GM21825 (cell line): ENCODE measurements around the gene AGAP3.

ENCODE experiments used
- ATAC-seq: cut with Tn5 transposase; IDR thresholded peaks from one replicate; pipeline ENCODE4 v1.9.1; 2021; ENCODE audit warnings: mild to moderate bottlenecking, moderate library complexity; ENCODE audit not compliant: unreplicated experiment

The AGAP3 gene

DNA sequence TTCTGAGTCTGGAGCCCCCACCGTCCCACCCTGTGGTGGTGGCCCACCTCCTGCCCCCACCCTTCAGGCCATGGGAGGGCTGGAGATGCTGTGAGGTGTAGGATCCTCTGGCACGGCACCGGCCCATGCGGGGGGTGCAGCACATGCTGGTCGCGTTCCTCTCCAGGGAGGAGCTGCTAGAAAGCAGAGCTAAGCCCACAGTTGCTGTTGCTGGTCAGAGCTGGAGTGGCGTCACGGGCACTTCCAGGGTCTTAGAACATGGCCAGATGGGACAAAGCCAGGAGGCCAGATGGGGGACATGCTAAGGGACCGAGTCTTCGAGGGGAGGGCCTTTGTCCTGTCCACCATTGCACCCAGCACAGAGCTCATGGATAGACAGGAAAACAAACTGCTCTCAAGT is 21.6 kb downstream of the AGAP3 start:
- no peak for ATAC-seq

DNA sequence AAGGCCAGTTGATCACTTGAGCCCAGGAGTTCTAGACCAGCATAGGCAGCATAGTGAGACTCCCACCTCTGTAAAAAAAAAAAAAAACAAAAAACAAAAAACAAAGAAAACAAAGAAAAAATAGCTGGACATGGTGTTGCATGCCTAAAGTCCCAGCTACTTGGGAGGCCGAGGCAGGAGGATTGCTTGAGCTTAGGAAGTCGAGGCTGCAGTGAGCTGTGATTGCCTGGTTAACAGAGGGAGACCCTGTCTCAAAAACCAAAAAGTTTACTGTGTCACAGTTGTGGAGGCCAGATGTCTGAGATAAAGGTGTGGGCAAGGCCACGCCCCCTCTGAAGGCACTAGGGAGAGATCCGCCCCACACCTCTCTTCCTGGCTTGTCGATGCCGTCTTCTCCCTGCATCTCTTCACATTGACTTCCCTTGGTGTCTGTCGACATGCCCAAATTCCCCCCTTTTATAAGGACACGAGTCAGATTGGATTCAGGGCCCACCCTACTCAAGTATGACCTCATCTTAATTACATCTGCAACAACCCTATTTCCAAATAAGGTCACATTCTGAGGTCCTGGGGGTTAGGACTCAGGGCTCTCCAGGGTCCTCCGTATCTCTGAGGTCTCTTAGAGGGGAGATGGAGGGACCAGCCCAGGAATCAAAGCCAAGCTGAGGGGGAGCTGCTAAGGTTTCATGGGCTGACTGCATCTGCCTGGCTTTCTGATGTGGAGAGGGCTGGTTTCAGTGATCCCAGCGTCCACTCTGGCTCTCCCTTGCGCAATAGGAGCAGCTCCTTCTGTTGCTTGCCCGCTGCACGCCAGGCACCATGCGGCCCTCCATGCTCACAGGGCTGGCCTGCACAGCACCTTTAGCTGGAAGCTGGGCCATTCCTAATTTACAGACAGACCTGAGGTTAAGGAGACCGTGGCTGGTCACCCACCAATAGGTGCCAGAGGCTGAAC is 23.1 kb downstream of the AGAP3 start:
- ATAC-seq, result no peak

DNA sequence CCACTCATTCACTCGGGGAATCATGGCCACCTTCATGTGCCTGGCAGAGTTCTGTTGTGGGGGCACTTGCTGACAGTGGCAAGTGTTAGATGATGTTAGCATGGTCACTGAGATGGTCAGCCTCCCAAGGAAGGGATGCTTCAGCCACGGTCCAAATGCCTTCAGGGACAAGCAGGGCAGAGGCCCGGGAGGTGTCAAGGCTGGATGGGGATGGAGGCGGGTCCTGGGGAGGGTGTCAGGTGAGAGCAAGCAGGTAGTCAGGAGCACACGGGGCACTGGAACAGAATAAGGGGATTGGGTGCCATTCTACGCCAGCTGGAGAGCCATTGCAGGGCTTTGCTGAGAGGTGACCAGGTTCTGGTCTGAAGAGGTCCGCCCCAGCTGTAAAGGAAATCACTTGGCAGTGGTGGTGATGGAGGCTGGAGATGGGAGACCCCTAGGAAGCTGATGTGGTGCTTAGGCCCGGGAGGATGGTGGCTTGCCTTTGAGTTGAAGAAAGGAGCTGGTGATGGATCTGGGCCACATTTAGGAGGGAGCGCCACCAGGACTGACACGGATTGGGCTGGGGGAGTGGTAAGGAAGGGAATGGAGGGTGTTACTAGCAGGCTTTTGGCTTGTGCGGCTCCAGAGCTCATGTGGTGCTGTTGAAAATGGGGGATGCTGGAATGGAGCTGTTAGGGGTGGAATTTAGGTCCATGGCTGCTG is 24.1 kb downstream of the AGAP3 start:
- no peak for ATAC-seq

DNA sequence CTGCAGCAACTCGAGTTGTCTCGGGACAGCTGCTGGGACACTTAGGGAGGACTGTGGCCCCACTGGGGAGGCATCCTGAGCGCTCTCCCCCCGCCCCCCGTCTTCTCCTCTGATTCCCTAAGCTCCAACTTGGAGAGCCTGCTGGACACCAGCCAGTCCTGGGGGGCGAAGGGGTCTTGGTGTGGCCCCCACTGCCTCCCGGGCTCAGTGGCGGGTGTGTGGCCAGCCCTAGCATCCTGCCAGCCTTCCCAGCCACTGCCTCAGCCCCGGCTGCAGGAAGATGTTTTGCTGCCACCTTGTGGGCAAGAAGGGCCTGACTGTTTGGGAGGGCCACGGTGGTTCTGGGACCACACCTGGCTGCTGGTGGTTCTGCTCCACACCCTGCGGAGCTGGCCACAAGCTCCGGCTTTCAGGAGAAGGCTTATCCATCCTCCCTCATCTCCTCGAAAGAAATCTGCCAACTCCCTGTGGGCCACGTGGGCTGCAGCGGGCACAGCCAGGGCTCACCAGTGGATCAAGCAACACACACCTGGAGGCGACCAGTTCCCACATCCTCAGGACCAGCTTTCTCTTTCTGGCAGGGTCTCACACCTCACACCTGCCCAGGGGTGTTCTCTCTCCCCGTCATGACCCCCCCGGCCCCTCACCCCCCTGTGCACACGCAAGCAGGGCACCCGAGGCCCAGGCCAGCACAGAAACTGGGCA is 24.8 kb downstream of the AGAP3 start:
- ATAC-seq, result peak; percentile 79

DNA sequence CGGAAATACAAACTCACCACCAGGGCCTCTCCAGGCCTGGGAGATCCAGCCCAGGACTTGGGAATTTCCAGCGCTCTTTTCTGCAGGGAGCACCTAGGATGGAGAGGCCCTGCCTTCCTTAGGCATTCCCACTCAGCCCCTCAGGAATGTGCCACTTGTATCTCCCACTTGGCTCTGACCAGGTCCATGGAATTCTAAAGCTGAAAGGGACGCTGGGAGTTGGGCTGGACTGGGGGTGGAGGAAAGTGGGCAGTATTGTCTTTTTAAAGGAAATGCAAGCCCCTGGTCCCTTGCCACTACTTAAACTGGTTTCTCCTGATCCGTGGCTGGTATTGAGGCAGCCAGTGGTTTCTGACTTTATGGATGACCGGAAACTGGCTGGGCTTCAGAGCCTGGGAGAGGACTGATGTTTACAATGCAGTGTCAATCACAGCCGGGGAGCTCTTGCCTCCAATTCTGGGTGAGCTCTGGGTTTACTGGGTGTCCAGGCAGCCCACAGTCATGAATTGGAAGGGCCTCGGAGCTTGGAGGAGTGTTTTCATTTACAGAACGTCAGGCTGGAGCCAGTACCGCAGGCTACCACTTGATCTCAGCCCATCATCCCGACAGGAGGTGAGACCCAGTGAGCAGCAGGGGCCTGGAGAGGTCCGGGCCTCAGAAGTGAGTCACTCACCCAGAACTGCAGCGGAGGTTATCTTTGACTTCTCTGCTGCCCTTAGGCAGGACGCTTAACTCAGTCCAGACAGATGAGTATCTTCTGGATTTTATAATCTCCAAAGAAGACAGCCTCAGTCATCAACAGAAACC is 27.3 kb downstream of the AGAP3 start:
- ATAC-seq, result no peak

DNA sequence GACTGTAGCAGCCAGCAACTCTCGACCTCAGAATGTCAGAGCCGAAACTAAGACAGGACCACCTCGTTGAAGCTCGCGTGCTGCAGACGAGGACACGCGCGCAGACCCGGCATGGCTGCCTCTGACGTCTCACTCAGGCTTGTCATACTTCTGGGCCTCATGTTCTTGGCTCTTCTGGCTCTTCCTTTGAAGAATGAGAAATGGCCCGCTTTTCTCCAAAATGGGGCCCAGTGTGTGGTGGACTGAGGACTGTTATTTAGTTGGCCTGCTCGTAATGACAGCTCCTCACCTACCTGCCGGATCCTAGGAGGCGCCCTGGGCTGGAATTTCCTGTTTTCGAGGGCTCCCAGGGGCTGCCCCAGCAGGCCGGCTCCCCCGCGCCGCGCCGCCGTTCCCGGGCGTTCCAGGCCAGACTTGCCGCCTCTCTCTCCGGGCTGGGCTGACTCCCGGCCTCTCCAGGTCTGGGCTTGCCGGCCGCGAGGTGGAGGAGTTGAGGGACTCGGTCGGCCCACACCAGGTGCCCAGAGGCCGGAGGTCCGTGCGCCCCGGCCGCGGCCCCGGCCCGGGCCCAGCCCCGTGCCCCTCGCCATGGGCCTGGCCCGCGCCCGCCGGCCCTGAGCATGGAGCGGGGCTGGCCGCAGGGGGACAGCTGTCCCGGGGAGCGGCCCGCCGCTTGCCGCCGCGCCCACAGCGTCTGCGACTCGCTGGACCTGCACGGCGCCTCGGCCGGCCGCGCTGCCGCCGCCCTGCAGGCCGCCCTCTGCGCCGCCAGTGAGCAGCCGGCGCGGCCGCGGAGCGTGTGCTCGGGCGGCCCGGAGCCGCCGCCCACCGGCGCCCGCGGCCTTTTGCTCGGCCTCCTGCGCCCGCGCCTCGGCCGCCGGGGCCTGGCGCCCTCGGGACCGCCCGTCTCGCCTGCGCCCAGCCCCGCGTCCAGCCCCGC is 28.1 kb downstream of the AGAP3 start:
- ATAC-seq, result no peak

DNA sequence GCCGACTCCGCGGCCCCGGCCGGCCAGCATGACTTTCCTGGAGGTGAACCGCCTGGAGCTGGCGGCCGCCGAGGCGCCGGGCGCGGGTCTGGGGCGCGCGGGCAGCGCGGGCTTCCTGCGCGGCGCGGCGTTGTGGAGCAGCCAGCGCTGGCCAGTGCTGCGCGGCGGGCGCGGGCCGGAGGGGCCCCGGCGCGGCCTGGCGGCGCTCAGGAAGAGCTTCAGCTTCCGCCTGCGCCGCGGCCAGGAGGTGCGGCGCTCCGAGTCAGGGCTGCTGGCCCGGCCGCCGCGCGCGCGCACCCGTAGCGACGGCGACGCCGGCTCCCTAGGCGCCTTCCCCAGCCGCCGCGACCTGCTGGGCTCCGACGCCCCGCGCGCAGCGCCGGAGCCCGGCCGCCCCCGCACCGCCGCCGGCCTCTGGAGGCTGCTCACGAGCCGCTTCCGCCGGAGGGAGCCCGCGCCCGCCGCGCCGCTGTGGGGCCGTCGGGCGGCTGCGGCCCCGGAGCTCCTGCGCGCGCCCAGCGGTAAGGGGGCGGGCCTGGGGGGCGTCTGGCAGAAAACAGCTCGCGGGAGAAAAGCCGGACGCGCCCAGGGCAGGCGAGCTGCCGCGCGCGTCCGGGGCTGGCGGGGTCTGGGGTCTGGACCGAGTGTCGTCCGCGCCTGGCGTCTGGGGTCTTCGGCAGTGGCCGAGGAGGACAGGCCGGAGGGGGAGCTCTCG is 29.0 kb downstream of the AGAP3 start:
- no peak for ATAC-seq

DNA sequence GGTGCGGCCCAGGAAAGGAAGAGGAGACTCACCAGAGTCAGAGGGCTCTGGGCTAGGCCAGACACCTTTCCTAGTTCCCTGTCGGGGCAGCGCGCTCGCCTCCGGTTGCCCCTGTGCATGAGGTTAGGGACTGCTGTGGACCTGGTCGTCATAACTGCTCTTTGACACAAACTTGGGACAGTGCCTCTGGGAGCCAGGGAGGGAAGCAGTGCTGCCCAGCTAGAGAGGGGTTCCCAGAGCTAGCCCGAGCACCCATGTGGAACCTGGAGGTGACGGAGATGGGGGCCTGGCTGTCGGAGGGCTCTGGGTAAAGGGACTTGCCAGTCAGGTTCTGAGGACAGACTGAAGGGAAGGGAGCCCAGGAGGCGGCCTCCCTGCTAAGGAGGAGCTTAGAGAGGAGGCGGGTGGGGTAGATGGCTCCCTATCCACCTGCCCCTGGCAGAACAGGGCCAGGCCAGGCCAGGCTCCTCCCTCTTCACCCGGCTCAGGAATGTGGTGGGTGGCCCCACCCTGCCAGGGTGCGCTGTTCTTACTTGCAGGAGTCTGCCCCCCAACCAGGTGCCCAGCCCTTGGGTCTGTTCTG is 29.7 kb downstream of the AGAP3 start:
- no peak for ATAC-seq

DNA sequence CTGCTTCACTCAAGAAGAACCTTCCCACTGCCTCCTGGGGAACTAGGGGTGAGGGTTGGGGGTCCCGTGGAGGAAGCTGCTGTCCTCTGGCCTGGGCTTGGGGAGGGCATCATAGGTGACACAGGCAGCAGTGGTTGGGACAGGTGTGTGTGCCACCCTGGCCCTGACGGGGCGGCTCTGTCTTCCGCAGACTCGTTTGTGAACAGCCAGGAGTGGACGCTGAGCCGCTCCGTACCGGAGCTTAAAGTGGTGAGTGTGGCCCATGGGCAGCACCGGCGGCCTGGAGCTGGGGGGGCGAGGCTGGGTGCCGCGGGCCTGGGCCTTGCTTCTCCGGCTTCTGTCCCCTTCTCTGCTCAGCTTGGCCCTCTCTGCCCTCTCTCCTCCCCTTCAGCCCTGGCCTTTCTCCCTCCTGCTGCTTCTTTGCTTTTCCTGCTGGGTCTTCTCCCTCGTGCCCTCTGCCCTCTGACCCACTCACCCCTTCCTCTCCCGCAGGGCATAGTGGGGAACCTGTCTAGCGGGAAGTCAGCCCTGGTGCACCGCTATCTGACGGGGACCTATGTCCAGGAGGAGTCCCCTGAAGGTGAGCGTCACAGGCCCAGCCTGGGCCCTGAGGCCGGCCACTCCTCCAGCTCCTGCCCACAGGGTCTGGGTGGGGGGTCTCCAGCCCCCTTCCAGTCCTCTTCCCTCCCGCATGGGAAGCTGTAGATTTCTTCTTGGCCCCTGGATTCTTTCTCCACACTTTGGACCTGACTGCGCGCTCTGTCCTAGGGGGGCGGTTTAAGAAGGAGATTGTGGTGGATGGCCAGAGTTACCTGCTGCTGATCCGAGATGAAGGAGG is 30.5 kb downstream of the AGAP3 start:
- no peak for ATAC-seq

DNA sequence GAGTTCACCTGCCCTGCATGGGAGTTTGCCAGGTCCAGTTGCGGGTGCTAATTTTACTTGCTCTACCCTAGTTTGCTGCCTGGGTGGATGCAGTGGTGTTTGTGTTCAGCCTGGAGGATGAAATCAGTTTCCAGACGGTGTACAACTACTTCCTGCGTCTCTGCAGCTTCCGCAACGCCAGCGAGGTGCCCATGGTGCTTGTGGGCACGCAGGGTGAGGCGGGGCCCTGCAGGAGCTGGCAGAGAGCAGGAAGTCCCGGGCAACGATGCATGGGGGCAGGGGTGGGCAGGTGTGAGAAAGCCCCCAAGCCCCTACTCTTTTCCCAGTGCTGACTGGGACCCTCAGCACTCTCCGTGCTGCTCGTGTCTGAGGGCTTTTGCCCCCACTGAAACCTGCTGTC is 31.3 kb downstream of the AGAP3 start:
- ATAC-seq, result no peak

DNA sequence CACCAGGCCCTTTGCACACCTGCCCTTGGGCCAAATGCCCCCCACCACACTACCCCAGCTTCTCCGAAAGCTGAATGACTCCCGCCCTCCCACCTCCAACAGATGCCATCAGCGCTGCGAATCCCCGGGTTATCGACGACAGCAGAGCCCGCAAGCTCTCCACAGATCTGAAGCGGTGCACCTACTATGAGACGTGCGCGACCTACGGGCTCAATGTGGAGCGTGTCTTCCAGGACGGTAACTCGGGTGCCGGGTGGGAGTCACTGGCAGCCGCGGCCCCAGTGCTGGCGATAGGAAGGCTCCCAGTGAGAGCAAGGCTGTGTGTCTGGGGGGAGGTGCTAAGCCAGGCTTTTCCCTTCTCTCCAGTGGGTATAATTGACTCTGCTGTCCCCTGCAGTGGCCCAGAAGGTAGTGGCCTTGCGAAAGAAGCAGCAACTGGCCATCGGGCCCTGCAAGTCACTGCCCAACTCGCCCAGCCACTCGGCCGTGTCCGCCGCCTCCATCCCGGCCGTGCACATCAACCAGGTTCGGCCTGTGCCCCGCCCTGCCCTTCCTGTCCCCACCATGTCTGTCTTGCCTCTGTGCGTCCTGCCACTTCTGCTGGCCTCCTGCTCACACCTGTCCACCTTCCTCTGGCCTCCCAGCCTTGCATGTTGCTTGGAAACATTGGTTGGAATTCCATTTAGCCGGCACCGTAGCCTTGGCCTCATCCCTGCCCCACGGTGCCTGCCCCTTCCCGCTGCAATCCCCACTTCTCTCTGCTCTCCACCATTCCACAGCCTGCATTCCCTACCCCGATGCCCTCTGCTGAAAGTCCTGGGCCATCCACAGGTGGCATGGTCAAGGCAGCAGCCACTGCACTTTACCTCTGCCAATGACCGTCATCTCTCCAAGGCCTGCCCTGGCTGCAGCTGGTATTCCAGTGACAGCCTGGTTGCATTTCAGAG is 32.1 kb downstream of the AGAP3 start:
- ATAC-seq, result no peak

DNA sequence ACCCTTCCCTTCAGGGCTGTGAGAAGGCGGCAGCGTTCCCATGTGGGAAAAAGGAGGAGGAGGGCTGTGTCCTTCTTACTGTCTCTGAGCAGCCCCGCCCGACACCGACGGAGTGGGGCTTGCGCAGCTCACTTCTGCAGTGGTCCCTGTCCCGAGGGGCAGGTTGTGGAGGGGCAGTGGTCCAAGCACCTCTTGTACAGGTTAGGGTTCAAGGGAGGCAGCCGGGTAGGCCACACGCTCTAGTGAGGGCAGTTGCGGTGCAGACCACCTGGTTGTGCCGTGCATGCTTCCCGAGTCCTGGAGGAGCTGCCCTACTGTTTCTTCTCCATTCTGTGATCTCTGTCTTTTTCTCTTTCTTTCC is 32.8 kb downstream of the AGAP3 start:
- no peak for ATAC-seq

DNA sequence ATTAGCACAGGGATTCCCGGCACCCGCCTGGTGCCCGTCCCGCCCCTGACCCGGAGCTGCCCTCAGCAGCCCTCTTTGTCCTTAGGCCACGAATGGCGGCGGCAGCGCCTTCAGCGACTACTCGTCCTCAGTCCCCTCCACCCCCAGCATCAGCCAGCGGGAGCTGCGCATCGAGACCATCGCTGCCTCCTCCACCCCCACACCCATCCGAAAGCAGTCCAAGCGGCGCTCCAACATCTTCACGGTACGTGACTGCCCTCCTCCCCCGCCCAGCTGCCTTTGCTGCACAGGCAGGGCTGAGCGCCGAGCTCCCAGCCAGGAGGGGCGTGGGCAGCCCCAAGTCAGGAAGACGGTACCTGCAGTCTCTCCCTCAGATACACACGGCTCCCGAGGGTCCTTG is 33.6 kb downstream of the AGAP3 start:
- ATAC-seq, result no peak

DNA sequence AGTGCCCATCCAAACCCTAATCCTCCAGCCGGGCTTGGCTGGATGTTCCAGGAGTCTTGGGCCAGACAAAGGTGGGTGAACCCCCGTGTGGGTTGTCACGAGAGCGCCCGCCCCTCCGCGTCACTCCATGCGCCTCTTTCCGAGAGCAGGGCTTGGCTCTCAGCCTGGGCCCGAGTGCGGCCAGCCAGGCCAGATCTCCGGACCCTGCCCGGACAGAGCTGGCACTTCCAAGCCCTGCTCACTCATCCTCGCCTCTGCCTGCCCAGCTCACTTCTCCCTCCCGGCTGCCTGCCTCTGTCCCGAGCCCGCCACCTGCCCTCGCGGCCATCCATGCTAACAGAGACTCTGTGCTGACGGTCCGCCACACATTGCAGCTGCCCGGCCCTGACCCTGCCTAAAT is 34.6 kb downstream of the AGAP3 start:
- no peak for ATAC-seq

DNA sequence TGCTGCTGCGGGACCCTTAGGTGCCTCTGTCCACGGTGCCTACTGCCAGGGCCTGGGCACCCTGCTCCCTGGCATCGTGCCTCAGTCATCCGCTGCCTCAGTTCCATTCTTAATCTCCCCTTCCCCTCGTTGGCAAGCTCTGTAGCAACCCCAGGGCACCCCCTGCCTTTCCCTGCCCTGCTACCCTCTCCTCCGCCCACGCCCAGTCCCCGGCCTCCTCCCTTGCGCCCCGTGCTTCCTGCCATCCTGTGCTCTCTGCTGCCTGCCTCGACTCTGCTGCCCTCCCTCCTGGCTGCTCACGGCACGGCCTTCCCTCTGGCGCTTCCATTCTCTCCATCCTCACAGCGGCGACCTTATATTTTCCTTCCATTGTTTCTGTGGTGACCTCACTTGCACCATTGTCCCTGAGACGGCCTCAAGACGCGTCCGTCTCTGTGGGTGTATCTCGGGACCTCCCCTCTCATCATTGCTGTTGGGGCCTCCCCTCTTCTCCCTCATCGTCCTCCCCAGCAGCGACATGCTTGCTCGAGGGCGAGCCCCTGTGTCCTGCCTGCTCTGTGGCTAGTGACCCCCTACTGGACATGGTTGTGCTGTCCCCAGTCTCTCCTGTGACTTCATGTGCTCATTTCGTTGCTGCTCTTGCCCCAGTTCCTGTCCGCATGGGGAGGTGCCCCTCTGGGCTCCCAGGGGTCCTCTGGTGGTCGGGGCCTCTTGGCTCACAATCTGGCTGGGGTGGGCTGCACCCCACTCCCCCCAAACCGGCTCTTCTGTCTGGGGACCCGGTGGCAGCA is 35.3 kb downstream of the AGAP3 start:
- no peak for ATAC-seq

DNA sequence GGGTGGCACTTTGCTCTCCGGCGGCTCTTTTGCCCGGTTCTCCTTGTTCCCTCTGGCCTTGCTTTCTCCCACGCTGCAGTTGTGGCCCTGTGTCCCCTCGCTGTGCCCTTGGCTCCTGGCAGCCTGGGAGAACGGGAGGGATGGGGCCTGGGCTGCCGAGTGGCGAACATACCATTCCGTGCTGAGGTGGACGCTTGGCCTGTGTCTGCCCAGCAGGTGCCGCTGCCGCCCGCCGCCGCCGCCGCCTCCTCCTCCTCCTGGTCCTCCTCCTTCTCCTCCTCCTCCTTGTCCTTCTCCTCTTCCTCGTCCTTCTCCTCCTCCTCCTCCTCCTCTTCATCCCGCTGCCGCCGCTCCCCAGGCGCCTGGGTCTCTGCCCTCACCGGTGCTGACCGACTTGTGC is 36.0 kb downstream of the AGAP3 start:
- ATAC-seq, result no peak
